ENCODE results near the gene ADGRB3.

- no peak for TF ChIP-seq EZH2 (IDR thresholded peaks at IDR 0.05; ENCODE audit: borderline replicate concordance, low read depth, low read length, poor library complexity, severe bottlenecking)
- TF ChIP-seq CTCF (conservative IDR thresholded peaks at IDR 0.05; ENCODE audit: low read depth, low read length): no peak
Observed at GRCh38 chr6:68747110-68747790, 112.2 kb downstream of the ADGRB3 start.

Measured in A673 (cell line).